DMS 273 treated with DMSO at 0.1 percent for 48 hours (cell line): Measurements from ENCODE around the gene ATG9A.

Experiments
- DNase-seq: peaks from one replicate; lab custom pipeline; 2025; lab: John Stamatoyannopoulos, UW

The ATG9A gene

DNA sequence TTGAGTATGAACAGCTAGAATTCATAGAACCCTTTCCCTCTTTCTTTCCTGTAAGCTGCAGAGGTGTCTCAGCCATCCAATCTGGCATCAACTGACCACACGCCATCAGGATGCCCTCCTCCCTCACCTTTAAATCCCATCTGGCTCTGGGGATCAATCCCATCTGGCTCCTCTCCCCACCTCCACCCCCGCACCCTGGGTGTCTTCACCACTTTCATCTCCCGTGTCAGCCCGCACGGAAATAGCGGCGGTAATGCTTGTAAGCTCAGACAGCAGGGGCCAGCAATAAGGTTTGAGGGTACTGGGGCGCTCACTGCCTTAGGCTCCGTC lies 23.1 kb upstream of the ATG9A start:
- DNase-seq, result peak; percentile 52

DNA sequence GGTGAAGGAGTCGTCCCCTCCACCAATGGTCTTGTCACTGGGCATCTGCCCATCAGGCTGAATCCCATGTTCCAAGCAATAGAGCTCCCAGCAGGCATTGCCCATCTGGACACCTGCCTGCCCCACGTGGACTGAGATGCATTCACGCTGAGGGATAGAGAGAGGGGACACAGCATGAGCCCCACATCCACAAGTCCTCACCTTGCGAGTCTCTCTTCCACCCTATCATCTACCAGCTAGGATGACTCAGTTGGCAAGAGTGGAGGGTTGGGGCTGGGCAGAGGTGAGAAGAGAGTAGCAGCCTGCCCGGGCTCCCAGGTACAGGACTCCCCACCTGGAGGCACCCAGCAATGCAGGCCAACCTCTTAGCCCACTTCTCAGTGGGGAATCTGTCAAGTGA lies 22.6 kb upstream of the ATG9A start:
- no peak for DNase-seq

DNA sequence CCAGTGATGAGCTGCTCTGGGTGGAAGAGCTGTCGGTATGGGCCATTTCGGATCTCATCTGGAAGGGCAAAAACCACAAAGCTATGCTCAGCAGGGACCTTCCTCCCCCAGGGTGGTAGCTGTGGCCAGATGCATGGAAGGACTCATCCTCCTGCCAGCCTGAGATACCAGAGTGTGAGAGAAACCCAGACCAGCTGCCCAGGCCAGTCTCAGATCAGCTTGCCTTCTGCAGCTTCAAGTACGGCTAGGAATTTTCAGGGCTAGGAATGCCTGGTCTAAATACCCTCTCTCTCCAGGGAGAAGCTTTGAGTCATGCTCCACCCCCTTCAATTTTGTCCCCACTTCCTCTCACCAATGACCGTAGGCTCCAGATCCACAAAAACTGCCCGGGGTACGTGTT lies 22.2 kb upstream of the ATG9A start:
- DNase-seq, result no peak

DNA sequence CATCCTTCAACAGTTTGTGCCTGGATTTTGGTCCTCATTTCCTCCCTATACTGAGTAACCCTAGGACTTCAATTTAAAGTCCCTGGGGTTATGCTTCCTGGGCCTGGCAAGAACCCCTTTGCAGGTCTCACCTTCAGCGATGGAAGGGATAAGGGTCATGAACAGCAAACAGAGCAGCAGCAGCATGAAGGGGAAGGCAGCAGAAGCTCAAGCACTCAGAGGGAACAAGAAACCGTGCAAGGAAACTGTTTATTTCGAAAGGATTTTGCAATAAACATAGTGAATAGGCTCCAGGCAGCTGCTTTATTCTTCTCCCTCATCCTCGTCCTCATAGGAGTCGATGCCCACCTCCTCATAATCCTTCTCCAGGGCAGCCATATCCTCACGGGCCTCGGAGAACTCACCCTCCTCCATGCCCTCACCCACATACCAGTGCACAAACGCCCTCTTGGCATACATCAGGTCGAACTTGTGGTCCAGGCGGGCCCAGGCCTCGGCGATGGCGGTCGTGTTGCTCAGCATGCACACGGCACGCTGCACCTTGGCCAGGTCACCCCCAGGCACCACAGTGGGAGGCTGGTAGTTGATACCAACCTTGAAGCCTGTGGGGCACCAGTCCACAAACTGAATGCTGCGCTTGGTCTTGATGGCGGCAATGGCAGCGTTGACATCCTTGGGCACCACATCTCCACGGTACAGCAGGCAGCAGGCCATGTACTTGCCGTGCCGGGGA lies 20.8 kb upstream of the ATG9A start:
- DNase-seq, result no peak

DNA sequence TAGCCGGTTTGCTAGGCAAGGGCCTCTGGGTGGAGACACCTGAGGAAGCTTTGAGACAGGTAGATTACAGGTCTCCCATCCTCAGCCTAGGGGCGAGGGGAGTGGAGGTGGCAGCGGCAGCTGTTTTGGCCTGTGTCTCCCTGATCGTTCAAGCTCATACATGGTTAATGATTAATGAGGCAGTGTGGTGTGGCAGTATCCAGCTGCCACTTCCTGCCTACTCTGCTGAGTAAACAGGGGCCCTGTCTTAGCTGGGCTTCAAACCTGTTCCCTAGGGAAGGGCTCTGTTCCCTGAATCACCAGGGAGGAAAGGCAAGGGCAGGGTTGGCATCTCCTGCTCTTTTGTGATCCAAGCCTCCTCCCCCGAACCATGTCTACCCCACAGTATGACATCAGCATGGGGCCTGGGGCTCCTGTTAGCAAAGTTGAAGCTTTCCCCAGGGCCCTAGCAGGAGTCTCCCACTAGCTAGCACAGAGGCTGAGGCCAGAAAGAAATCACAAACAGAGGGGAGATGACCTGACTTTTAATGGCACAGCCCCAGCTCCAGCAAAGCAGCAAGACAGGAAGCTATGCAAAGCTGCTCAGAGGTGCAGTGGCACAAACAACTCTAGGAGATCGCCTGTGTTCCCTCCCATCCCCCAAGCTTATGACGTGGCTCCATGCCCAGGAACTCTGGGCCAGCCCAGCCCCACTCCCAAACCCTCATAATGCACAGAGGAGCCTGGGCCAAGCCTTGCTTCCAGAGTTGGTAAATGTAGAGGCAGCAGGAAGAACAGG lies 20.0 kb upstream of the ATG9A start:
- DNase-seq, result peak; percentile 90

DNA sequence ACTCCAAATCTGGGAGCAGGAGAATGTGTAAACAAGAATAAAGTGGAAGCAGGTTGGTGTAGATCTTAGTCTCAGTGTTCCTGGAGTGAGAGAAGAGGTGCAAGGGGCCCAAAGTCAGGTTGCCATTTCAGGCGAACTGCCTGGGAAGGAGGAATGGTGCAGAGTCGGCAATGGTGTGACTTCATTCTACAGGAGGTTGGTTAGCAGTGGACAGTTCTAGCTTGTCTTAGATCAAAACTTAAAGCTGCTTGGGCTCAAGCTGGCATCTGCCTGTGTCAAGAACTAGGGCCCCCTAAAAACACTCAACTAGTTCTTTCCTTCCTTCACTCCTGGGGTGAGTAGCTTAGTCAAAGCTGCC lies 19.4 kb upstream of the ATG9A start:
- no peak for DNase-seq

DNA sequence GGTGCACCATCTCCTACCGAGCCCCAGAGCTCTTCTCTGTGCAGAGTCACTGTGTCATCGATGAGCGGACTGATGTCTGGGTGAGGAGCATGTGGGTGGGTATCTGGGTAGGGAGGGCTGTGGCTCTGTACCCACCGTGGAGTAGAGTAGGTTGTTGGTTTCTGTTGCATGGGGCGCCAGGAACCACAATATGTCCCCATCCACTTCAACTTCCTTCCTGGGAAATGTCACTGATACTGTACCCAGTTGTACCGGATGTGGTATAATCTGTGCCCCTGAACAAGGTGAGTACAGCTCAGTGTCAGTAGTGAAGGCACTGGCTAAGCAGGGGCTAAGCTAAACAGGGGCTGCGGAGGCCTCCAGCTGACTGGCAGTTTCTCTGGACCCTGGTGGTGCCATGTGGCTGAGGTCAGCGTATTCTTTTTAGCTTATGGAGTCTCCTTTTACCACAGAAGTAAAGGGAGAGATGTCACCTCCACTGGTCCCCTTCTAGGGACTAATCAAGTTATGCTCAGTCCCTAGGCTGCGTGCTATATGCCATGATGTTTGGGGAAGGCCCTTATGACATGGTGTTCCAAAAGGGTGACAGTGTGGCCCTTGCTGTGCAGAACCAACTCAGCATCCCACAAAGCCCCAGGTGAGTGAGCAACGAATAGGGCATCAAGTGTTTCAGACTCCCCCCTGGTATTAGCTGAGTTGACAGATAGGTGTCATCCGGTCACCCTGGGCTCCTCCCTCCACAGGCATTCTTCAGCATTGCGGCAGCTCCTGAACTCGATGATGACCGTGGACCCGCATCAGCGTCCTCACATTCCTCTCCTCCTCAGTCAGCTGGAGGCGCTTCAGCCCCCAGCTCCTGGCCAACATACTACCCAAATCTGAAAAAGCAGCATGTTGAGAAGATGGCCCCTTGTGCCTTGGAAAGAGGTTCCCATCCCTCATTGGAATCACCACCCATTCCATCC lies 18.5 kb upstream of the ATG9A start:
- DNase-seq, result no peak

DNA sequence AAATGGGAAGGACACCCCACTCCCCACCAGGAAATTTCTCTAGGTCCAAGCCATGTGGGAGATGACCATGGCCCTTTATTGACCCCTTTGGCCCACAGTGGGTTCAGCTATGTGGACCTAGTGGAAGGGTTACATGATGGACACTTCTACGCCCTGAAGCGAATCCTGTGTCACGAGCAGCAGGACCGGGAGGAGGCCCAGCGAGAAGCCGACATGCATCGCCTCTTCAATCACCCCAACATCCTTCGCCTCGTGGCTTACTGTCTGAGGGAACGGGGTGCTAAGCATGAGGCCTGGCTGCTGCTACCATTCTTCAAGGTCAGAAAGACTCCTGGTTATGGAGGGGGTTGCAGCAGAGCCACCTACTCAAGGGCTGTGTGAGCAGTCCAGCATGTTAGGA lies 17.1 kb upstream of the ATG9A start:
- no peak for DNase-seq

DNA sequence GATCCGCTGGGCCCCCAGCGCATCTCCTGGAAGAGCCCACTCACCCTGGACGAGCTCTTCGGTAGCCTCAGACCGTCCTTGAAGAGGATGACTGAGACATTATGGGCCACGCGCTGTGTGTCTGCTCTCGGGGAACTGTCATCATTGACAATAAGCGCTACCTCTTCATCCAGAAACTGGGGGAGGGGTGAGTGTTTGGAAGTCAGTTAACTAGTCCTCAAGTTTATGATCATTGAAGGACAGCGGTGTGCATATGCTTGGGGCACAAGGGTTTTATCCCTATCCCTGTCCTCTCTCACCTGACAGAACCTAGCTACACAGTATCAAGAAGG lies 16.4 kb upstream of the ATG9A start:
- no peak for DNase-seq

DNA sequence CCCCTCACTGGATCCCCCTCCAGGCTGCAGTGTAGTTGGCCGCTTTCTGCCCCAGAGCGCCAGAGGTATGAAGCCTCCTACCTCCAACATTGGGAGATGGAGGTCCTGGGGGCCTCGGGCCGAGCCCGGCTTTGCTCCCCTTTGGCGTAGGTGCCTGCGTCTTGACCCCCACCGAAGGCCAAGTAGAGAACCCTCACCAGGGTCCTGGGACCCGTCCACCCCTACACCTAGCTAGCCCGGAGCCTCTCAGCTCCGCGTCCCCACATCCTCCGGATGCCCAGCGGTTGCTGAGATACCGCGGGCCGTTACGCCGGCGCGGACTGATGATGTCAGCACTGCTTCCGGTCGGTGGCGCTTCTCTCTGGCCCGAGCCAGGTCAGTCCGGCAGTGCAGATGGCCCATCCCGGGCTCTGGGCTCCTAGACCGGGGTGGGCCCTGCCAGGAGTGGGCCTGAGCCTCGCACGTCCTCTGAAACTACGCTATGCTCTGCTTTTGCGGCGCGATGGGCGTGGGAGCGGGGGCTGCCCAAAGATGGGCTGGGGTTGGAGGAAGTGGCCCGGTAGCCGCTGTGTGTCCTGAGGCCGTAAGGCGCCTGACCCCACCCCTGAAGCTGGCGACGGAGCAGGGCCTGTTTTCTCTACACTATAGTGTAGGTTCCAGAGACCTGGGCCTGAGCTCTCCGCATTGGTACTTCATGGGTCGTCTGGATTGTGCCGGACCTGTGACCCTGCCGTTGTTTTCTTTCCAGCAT lies 15.9 kb upstream of the ATG9A start, which contains the start of the genes GLB1L and STK16:
TSS of gene GLB1L (minus strand) at position 297 of the 751 bp plus-strand sequence. CDS start 1,871 bp downstream, outside the sequence.
TSS of gene STK16 (plus strand) at position 332 of the 751 bp plus-strand sequence. CDS start 521 bp downstream, outside the sequence.
- peak; percentile 34 for DNase-seq

DNA sequence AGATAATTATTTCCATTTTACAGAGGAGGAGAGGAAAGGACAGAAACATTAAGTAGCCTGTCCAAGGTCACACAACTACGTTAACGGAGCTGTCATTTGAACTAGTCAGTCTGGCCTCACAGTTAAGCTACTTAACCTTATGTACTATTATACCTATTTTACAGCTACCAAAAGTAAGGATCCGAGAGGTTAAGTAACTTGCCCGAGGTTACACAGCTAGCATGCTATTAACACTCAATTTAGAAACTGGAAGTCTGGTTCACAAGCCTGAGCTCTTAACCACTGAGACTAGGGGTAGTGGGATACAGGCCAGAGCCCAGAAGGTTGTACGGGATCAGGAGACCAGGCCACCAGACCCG lies 15.3 kb upstream of the ATG9A start:
- DNase-seq, result no peak

DNA sequence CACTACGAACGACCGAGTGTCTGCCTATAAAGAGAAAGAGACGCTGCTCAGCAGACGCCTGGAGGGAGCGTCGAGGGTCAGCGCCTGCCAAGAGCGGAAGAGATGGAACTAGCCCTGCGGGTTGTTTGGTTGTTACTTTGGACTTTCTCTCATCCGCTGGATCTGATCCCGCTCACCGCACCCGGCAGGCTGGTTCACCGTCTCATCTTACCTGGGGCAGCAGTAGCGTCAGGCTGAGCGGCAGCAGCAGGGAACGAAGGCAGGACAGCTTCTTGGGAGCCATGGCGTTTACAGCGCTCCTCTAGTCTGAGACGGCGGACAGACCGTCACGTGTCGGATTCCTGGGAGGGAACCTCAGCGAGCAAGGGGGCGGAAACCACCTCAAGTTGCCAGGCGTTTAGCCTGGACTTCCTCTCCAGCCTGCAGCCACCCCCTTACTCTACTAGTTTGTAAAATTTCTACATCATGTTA lies 13.9 kb upstream of the ATG9A start:
- no peak for DNase-seq

DNA sequence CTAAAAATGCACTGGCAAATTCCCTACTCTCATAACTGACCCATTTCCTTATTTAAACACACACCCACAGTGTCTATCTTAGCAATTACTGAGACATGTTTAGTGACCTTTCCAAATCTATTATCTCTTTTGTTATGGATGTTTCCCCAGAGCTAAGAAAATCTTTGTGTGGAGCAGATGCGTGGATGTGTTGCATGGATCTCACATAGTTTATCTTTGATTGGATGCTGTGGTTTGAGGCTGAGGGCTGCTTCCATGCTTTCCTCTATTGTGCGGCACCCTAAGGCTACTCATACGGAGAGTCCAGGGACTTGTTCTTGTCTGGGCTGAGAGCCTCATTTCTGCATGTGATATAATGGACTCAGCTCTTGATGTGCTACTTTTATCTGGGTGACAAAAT lies 4.9 kb upstream of the ATG9A start:
- DNase-seq, result no peak

DNA sequence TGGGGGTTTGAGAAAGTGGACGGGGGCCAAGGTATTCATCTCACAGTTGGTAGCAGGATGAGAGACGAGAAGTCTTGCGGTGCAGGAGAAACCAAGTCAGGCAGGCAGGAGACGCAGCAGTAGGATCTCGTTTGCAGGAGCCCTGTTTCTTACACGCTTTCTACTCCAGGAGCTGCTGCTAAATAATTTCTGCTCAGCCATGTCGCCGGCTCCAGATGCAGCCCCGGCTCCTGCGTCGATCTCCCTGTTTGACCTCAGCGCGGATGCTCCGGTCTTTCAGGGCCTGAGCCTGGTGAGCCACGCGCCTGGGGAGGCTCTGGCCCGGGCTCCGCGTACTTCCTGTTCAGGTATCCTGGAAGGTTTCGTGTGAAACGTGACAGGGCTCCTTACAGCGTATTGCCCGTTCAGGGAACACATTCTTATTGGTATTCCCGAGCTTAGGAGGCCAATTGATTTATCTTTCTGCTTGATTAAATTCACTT lies 664 bp upstream of the ATG9A start:
- no peak for DNase-seq

DNA sequence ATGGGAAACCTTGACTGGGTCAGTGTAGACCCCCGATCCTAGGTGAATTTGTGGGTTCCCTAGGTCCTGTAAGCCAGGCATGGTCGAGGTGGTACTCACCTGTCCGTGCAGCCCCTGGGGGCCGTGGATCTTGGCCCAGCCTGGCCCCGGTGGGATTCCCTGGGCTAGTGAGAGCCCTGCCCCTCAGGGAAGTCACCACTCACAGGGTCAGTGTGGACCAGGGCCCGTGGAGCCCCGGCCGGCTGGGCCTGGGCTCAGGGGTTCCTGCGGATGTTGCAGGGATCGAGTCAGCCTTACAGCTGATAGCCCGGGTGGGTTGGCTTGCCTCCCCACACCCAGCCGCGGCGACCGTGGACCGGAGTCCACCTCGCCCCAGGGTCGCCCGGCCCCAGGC lies 528 bp downstream of the ATG9A start:
- no peak for DNase-seq

DNA sequence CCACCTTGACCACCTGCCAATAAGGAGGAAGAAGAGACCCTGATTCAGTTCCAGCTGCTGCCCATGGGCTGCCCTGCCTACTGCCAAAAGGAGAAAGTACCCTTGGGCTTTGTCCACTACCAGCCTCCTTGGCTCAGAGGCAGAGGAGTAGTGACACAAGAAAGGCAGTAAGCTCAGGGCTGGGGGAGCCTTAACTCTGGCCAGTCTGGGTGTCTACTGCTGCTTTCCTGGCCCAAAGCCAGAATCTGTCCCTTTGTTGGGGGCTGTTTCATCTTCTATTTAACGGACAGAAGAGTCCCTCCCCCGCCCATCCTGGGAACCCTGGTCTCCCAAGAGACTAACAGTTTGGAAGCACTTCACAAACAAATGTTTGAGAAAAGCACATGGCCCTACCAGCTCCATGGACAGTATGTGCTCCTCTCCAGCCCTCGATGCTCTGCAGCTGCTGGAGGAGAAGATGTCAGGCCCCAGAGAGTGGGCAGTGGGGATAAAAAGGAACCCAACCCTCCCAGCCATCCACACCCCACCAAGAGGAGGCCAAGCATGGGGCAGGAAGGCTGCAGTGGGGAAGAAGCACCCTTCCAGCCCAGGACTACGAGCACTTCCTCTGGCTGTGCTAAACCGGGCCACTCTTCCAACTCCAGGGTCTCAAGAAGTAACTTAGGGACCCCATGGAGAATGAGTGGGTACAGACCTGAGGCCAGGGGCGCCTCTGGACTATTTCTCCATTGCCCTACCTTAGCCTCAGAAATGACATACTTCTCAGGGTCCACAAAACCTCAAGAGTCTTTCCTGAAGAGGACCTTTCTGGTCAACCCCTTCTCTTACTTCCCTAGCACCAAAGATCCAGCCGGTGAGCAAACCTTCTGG lies 1.2 kb downstream of the ATG9A start:
- no peak for DNase-seq

DNA sequence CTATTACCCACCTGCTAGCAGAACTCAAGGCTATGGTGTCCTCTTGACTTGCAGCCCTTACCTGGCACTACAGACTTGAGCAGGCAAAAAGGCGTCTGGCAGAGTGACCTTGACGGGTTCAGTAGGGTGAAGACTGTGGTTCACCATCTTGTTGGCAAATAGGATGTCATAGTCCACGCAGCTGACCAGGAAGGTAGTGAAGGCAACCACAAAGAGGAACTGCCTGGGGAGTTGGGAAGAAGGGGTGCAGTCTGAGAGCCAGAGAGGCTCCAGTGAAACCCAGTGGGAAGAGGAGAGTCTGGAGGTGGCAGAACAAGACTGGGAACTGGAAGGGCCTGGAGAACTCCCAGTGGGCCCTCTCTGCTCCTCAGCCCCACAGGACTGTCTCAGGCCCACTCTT lies 4.1 kb downstream of the ATG9A start:
- DNase-seq, result no peak

DNA sequence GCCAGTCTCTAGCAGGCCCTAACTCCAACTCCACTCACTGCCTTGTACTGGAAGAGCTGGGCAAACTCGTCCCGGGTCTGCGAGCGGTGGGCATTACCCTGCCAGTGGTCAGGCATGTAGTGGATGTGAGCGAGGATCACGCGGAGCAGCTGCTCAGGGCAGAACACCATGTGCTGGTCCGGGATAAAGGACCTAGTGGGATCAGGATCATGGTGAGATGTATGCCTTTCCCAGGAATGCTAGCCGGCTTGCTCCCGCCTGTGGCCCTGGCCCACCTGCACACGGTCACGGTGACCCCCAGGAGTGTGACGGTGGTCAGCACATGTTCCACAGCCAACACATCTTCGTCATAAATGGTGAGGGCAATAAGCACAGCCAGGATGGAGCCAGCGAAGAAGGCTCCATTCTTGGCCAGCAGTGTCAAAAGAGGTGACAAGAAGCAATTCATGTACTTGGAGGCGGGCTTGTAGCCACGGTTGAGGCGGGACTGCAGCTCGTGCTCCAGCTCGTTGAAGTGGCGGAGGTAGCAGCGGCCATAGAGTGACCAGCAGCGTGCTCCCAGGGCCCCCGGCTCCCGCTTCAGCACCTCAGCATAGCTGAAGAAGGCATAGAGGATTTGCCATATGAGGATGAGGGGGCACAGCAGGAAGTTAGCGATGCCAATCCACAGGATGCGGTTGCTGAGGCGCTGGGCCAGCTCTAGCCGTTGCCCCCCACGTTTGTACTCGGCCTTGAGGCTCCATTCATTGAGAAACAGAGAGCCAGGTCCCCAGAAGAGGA lies 5.4 kb downstream of the ATG9A start:
- DNase-seq, result no peak

DNA sequence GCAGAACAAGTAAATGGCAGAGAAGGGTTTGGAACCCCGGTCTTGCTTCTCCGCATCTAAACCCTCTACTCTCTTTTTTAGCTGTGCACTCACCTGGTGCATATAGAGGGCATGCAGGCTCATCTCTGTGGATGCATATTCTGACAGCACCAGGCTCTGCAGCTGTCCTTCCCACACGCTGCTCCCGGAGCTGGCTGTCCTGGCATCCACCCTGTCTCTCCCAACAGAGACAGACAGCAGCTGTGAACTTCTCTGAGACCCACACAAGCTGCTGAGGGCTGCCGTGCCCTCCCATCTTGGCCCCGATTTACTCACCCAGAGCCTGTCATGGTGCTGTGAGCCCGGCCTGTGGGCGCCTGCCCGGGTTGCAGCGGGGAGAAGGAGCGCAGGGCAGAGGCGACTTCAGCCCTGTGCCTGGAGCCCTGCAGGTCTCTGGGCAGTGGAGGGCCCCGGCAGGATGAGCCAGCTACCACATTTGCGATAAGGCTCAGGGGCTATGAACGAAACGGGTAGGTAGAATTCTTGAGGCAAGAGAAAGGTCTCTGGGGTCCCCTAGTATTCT lies 7.4 kb downstream of the ATG9A start:
- peak; percentile 31 for DNase-seq
